HG03103 (cell line): ENCODE measurements around the gene TM9SF3.
"Not testable (repeated sequence)": the region's sequence is repeated elsewhere in the genome, so short reads cannot be mapped to it uniquely, and the experiment has no call there.

Experiments used
- ATAC-seq: cut with Tn5 transposase; IDR thresholded peaks from one replicate; pipeline ENCODE4 v1.9.1; 2021; ENCODE audit warnings: low read depth; ENCODE audit not compliant: unreplicated experiment

Gene TM9SF3

DNA sequence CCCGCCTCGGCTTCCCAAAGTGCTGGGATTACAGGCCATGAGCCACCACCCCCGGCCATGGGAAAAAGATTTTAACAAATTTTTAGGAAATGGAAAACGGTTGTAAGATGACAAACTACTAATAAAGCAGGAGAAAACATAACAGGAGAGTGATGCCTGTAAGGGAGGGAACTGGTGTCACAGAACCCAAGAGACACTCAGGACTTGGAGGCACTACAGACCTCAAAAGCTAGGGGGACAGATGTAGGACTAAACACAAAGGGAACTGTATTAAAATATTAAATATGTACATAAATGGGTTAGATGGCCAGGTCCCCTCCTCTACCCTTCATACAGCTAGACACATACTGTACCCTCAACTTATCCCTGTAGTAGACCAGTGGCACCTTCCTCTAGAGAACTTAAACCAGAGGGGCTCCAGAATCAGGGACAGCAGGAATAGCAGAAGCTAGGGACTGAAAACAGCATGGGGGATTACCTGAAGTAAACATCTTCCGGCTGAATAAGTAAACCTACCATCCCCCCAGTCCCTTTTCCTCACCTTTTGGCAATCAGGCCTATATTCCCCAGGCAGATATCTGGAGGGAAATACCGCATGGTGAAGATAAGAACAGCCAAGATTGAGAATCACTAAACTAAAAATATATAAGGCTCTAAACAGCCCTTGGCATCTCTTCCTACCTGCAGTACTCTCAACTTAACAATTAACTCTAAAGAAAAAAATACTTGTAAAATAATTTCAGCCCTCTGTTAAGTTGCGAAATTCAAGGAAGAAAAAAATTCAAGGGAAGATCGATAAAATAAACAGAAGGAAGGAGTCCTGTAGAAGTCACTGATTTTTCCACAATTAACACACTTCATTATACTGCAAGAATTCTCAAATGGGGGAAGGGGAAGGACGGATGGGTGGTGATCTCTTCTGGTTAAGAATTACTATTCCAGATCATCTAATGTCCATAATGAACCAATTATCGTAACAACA, 15.5 kb downstream of the TM9SF3 start:
- no peak for ATAC-seq

DNA sequence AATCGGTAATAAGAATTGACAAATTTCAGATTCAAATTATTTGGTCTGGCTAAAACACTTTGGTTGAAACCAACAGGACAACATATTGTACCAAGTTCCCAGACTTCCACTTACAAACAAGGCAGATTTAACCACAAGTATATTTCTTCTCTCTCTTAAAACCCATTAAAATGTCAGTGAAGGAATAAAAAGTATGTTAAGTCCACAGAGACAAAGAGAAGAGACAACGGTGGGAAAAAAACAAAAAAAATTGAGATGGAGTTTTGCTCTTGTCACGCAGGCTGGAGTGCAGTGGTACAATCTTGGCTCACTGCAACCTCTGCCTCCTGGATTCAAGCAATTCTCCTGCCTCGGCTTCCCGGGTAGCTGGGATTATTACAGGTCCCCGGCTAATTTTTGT, 16.3 kb downstream of the TM9SF3 start:
- no peak for ATAC-seq

DNA sequence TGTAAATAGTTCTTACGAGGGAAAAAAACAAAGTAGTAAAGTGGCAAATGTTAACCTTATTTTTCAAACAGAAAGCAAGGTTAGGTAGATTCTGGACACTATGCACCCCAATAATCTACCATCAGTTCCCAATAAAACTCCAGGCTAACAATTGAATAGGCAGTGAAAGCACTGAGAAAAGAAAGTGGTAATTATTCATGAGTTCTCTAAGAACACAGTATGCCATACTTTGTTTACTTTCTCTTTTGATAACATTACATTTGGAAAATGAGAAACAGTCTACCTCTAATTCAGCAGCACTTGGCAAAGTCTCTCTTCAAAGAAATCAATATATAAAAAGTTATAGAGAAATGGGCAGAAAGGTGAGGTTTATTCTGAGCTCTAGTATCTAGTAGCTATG, 18.4 kb downstream of the TM9SF3 start:
- ATAC-seq = no peak

DNA sequence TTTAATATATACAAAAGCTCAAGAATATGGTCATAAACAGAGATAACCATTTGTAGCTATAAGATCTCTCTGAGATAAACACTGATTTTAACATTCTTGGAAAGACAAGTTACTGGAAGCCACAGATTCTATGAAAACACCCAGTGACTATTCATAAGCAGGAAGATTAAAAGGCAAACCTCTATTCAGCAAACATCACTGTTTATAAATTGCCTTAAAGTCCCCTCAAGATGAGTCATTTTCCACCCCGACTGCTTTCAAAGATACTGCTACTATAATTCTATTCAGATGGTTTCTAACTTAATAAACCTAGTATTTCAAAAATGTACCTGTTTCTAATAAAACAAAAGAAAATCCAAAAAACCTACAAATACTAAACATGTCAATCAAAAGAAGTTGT, 21.0 kb downstream of the TM9SF3 start:
- ATAC-seq = no peak

DNA sequence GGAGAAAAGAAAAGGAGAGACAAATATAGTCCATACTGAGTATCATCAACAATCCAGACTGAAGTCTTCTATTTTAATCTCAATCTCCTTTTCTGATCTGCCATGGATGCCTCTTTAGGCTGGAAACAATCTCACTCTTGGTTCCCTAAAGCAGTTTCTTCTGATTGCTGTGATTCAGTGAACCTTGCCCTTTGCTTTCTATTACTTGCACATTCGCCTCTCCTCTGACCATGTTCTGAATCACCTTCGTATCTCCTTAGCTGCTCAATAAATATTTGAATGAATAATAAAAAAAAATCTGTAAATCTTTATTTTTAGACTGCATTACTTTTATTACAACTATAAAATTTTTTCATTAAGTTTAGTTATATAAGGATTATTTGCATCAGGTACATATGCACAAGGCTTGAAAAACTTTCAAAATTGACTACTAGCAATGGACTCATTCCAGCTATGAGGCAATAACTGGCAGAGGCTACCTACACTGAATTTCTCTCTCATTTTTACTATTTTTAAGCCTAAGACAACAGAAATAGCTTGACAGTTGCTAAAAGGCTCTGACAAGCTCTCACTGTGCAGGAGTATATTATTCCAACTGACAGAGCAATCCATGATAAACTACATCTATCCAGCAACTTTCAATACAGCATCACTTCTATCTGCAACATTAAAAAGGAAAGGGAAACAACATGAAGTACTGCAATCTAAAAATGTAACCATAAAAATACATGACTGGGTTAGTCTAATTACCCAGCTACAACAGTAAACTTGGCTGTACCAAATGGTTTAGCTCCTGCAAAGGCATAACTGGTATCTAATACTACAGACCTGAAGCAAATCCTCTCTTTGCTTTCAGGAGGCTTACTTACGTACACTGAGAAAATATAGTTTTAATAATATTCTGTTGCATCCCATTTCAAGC, 25.6 kb downstream of the TM9SF3 start:
- no peak for ATAC-seq

DNA sequence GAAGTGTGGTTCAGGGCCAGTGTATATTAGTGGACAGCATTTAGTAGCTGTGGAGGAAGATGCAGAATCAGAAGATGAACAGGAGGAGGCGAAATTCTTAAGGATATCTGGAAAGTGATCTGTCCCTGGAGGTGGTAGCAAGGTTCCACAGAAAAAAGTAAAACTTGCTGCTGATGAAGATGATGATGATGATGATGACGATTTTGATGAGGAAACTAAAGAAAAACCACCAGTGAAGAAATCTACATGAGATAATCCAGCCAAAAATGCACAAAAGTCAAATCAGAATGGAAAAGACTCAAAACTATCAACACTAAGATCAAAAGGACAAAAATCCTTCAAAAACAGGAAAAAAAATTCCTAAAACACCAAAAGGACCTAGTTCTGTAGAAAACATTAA, 26.3 kb downstream of the TM9SF3 start:
- no peak for ATAC-seq

DNA sequence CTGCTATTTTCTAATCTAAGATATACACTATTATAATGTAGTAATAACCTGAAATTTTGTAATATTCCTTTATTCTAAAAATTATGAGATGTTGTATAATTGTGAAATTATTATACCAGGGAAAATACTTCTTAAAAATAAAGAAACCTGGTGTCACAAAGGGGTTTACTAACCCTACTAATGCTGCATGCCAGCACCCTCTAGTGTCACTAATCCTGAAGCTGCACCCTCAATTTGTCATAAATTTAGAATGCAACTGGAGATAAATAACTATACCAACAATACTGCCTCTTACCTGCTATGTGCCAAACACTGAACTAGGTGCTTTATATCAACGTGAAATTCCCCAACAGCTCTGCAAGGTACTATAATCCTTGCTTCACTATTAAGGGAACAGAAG, 30.8 kb downstream of the TM9SF3 start:
- ATAC-seq = no peak

DNA sequence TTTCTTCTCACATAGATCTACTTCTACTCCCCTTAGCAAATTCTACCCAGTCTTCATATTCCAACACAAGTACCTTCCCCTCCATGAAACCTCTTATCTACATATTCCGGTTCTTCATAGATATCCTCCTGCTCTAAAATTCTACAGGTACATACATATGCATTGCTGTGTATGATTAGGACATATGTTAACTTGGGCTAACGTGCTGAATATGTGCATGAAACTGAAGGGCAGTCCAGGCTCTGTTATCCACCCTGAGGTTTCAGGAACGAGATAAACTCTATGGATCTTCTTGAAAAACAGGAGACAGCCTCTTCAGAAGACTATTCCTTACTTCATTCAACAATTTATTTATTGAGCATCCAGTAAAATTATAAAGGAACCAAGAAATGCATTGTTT, 31.5 kb downstream of the TM9SF3 start:
- ATAC-seq = no peak

DNA sequence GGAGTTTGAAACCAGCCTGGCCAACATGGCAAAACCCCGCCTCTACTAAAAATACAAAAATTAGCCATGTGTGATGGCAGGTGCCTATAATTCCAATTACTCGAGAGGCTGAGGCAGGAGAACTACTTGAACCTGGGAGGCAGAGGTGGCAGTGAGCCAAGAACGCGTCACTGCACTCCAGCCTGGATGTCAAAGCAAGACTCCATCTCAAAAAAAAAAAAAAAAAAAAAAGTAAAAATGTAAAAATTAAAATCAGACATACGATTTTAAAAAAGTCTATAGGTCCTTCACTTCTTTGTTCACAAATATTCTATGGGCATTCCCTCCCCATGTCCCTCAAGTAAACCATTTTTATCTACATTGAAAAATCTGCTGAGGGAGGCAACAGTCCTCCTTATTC, 38.2 kb downstream of the TM9SF3 start:
- no peak for ATAC-seq

DNA sequence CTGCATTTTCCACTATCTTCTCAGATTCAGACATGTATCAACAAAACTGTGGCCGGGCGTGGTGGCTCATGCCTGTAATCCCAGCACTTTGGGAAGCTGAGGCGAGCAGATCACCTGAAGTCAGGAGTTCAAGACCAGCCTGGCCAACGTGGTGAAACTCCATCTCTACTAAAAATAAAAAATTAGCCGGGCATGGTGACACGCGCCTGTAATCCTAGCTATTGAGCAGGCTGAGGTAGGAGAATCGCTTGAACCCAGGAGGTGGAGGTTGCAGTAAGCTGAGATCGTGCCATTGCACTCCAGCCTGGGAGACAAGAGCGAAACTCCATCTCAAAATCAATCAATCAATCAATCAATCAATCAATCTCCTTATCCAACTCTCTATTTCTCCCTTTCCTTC, 41.3 kb downstream of the TM9SF3 start:
- ATAC-seq = not testable (repeated sequence)

DNA sequence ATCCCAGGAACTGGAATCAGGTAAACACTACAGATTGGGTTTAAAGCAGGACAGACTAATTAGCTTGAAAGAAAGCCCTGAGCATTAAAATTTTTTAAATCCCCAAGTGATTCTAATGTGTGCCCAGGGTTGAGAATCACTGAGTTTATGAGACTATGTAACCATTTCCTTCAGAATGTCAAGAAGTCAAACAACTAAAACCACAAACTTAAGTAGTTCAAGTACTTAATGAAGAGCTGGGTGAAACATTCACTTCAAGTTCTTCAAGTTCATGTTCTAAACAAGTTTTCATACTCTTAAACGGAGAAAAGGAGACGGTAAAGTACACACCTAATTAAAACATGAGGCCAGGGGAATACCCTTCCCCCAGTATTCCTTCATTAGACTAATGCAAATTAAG, 44.9 kb downstream of the TM9SF3 start:
- no peak for ATAC-seq

DNA sequence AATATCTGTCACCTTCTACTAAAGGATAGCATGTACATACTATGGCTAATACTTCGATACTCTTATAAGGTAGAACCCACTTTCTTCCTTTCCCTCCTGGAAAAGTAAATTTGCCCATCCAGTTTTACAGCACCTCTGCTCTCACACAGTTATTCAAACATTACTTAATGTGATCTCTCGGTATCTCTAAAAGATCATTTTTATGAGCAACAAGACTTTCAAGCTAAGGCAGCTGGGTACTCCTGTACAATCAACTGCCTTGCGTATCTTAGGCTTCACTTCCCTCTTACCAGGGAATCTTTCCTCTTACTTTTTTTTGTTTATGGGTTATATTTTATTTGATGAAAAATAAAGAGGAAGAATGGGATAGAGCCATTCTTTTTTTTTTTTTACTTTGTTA, 46.6 kb downstream of the TM9SF3 start:
- no peak for ATAC-seq

DNA sequence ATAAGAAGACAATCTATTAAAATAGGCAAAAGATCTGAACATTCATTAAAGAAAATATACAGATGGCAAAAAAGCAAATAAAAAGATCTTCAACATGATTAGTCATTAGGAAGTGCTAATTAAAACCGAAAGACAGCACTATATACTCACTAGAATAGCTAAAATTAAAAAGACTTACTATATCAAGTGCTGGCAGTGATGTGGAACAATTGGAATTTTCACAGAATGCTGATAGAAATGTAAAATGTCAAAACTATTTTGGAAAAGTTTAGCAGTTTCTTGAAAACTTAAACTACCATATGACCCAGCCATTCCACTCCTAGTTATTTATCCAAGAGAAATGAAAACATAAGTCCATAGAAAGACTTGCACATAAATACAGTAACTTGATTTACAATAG, 48.1 kb downstream of the TM9SF3 start:
- ATAC-seq = no peak

DNA sequence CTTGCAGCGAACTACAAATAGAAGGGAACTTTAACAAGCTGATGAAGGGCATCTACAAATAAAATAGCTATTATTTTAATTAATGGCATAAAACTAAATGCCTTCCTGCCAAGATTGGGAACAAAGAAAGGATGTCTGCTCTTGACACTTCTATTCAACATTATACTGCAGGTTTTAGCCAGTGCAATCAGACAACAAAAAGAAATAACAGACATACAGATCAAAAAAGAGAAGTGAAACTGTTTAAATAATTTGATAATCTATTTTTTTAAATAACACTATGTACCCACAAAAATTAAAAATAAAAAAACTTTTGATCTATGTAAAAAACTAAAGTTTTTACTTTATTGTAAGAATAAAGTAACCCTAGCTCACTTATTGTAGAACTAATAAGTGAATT, 50.7 kb downstream of the TM9SF3 start:
- ATAC-seq = no peak

DNA sequence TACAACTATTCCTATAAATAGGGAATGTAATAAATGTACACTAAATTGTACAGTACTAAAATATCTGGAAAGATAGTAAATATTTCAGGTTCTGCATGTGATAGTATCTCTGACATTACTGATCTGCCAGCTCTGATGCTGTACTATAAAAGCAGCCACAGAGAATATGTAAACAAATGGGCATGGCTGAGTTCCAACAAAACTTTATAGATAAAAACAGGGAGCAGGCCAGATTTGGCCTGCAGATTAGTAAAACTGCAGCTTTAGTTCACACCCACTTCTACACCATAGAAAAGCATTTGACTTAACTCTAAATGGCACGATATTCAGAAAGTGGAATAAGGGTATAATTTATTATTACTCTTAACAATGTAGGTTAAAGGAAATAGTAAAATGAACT, 54.3 kb downstream of the TM9SF3 start:
- ATAC-seq = no peak

DNA sequence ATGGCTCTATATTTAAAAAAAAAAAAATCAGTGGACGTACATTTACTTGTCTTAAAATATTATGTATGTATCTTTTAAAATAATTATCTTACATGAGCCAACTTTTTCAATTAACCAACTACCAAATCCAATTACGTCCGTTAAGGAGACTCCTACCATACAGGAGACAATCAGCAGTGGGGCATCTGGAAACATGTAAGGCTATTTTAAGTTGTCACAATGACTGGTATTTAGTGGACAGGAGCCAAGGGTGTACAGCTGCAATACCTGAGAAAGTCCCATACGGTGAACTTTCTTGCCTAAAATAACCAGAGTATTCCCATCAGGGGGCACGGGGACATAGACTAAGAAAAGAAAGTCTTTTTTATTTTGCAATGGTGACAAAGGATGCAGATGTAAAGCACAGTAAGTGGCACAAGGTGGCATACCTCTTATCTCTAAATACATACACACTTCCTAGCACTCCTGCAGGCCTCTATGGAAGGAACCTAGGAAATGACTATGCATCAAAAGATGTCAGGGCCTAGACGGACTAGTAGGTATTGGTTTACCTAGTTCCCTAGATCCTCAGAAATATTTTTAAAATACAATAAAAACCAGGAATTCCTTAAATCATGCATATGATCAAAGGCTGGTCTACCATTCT, 57.1 kb downstream of the TM9SF3 start:
- ATAC-seq = no peak

DNA sequence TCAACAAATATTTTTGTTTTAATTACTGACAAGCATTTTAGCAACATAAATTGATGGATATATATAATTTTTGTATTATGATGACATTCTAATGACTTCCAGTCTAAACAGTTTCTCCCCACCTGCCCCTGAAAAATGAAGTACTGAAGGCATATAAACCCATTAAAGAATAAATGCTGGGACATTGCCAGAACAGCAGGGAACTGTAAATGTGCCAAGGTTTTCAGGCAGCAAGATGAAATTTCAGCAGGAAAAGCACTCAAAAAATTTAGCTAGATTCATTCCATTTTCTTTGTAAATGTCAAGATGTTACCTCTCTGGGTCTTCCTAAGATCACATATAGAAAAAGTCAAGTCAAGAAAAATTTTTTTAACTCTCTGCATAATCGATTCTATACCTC, 62.1 kb downstream of the TM9SF3 start:
- no peak for ATAC-seq

DNA sequence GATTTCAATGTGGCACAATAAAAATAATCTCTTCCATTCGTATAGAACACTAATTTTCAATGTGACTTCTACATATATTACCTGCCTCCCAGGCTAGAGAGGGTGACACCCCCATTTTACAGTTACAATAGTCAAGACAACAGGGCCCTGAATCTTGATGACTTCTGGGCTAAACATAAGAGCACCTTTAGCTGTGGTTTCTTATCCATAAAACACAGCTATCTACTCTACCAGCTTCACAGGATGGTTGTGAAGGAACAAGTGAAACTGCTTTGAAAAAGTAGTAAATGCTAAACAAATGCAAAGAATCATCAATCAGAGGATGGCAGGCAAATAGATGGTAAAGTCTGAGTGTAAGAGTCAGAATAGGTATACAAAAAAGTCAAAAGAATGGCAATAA, 69.5 kb downstream of the TM9SF3 start:
- no peak for ATAC-seq

DNA sequence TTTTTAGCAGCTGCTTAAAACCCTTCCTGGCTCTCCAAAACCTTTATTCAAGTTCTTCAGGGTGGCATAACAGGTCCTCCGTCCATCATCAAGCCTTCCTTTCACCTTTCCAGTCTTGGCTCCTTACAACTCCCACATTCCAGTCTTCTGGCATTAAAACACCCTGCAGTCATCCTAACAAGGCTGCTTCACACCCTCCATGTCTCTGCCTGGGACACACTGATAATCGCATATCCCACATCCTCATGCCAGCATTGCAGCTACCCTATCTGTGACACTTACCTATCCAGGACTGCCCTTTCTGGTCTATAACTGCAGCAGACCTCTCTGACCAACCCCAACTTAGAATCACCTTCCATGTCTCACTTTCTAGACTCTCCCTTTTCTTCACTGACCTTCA, 70.5 kb downstream of the TM9SF3 start:
- ATAC-seq = no peak

DNA sequence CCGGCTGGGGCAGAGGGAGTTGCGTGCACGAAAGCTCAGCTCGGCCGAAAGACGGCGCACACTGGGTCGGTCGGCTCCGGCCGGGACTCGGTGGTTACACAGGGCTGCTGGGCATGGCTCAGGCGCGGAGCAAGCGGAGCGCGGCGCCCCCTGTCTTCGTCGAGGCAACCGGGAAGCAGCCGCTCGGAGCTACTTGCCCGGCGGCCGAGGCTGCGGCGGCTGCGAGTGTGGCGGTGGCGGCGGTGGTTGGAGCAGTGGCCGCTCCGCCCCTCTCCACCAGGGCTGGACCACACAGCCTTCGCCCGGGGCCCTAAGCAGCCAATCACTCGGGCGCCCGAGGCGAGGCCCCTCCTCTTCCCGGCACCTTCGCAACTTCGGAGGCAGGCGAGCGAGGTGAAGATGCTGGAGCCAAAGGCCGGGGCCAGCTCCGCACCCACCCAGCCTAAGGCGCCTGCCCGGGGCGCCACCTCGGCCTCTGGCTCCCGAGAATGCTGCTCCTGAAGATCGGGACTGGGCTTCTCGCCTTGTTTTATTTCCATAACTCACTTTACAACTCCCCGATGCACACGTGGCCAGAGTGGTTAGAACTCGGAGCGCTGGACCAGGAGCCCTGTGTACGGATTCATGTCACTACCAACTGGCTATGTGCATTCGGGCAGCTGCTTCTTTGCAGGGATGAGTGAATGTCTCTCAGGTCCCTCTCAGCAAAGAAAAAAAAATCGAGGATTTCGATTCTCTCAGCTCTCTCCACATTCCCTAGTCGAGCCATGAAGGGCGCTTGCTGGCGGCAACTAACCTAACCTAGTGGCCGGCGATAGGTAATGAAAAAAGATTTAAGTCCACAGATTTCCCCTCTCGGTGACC, 72.9 kb downstream of the TM9SF3 start, which contains the start of gene TLL2:
TLL2 (minus strand) TSS at position 229 of the 864 bp plus-strand sequence. CDS start 241 bp downstream, outside the sequence.
- peak; percentile 77 for ATAC-seq
